OCI-LY3 (cell line): ENCODE measurements around the gene CHI3L2.

Experiments used
- CTCF ChIP-seq: fragments of 200-600, 300-600 bp; sonication (generic); IDR thresholded peaks from 2 replicates; pipeline ENCODE4 v1.5.1; 2014; ENCODE audit warnings: antibody characterized with exemption, low read length, low read depth
- EZH2phosphoT487 ChIP-seq: fragments of 200-600 bp; shearing (Covaris generic); IDR thresholded peaks from 2 replicates; pipeline ENCODE4 v1.6.1; 2018; ENCODE audit warnings: antibody characterized with exemption, mixed run types, low read depth

GRCh38 chr1:111220302-111220890 lies 7.1 kb upstream of the CHI3L2 start:
- no peak for TF ChIP-seq CTCF
- TF ChIP-seq EZH2phosphoT487 = no peak
